Kidney epithelial cell (primary cell): ENCODE results near the gene ETV5. TPM values are rescaled to one million over a fixed set of nuclear protein-coding genes. Genes with fewer than 3 reads are reported as not detected.
"Not testable (repeated sequence)": the region's sequence is repeated elsewhere in the genome, so short reads cannot be mapped to it uniquely, and the experiment has no call there.

Source experiments
- DNase-seq: peaks from one replicate; pipeline ENCODE4 v3.0.0-alpha.2; 2010; ENCODE audit warnings: low read depth
- H3K27me3 ChIP-seq: 2 replicates; pipeline ENCODE4 v1.6.0; 2011; ENCODE audit warnings: low read length; ENCODE audit not compliant: control insufficient read depth, insufficient read depth
- H3K36me3 ChIP-seq: 2 replicates; pipeline ENCODE4 v1.5.1; 2011; ENCODE audit warnings: low read length; ENCODE audit not compliant: control insufficient read depth, insufficient read depth
- H3K4me3 ChIP-seq: 2 replicates; pipeline ENCODE4 v1.5.1; 2011; ENCODE audit warnings: low read depth, mild to moderate bottlenecking, control low read depth, low read length
- total RNA-seq: library from RNA; depleted of rRNA; stranded (reverse); fragments of >200 nt; gene quantifications from 2 replicates; pipeline ENCODE4 v1.2.3, GENCODE V29; 2015
- TF ChIP-seq, protein P1 (sequence below): IDR thresholded peaks from 2 replicates; pipeline ENCODE4 v1.5.1; 2011; ENCODE audit warnings: mild to moderate bottlenecking, moderate library complexity, low read length, control low read depth, inconsistent platforms; ENCODE audit not compliant: insufficient read depth, poor library complexity, severe bottlenecking

ETV5 gene
- total RNA-seq, 1 donor from 2014 or later = 33.1 TPM

DNA sequence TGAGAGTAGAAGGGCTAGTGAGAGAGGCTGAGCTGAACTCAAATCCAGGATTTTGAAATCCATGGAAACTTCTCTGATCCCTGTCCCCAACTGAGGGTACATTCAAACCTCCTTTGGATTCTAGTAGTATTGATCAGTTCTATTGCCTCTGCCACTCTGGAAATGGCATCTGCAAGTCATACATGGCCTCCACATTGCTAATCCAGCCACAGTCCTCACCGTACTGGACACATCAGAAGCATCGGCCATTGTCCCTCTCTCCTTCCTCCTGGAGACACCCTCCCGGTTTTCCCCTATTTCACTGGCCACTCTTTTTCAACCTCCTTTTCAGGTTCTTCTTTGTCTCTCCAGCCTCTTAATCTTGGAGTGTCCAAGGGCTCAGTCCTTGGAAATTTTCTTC is 66.9 kb downstream of the ETV5 start:
- TF ChIP-seq, protein P1, sequence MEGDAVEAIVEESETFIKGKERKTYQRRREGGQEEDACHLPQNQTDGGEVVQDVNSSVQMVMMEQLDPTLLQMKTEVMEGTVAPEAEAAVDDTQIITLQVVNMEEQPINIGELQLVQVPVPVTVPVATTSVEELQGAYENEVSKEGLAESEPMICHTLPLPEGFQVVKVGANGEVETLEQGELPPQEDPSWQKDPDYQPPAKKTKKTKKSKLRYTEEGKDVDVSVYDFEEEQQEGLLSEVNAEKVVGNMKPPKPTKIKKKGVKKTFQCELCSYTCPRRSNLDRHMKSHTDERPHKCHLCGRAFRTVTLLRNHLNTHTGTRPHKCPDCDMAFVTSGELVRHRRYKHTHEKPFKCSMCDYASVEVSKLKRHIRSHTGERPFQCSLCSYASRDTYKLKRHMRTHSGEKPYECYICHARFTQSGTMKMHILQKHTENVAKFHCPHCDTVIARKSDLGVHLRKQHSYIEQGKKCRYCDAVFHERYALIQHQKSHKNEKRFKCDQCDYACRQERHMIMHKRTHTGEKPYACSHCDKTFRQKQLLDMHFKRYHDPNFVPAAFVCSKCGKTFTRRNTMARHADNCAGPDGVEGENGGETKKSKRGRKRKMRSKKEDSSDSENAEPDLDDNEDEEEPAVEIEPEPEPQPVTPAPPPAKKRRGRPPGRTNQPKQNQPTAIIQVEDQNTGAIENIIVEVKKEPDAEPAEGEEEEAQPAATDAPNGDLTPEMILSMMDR = no peak
- H3K4me3 ChIP-seq = no peak overlapping the region
- H3K27me3 ChIP-seq = no peaks in the 10 kb centered on the region
- no peak for DNase-seq
- no peaks in the 10 kb centered on the region for H3K36me3 ChIP-seq

DNA sequence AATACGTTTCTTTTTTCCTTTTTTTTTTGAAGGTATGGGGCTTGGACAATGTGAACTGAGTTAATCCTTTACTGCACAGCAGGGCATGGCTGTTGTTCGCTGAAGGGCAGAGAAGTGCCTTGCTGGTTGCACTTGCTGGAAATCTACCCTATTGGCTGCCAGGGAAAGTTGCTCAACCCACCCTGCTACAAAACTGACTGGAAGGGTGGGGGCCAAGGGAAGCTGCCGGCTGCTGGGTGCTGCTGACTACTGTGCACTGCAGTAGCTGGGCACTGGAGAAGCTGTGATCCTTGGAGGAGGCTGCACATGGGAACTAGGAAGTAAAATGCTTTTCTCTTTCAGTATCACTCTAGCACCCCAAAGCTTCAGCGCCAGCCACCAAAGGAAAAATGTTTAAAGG is 70.5 kb downstream of the ETV5 start:
- TF ChIP-seq, protein P1 = no peak
- H3K27me3 ChIP-seq = no peaks in the 10 kb centered on the region
- no peaks in the 10 kb centered on the region for H3K36me3 ChIP-seq
- H3K4me3 ChIP-seq = no peak overlapping the region
- DNase-seq = no peak

DNA sequence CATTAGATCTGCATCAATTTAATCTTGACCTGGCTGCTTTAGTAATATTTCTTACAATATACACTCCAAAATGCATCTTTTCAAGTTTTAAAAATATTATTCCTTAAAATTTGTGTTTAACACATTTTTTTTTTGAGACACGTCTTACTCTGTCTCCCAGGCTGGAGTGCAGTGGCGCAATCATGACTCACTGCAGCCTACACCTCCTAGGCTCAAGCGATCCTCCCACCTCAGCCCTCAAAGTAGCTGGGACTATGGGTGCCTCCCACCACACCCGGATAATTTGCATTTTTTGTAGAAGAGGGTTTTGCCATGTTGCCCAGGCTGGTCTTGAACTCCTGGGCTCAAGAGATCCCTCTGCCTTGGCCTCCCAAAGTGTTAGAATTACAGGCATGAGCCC is 73.6 kb downstream of the ETV5 start:
- Histone ChIP-seq H3K36me3 (no peaks in the 10 kb centered on the region), H3K4me3 (no peak overlapping the region), H3K27me3 (no peaks in the 10 kb centered on the region)
- TF ChIP-seq, protein P1 = no peak
- no peak for DNase-seq

DNA sequence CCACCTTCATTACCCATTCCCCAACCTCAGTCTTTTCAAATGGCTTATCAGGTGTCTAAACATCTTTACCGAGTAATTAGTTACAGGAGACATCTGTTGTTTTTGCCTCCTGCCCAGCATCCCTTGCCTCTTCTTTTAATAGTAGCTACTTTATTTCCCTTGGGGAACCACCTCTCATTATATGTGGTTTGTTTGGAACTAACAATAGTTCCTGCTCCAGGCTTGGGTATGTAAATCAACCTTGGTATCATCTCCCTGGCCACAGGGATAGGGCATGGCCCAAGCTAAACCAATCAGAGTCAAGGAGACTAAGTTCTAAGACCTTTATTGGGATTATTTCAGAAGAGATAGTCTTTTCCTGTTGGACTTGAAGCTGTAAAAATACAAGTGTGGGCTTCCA is 76.6 kb downstream of the ETV5 start:
- no peak overlapping the region for H3K4me3 ChIP-seq
- no peaks in the 10 kb centered on the region for H3K27me3 ChIP-seq
- TF ChIP-seq, protein P1 = no peak
- no peak for DNase-seq
- H3K36me3 ChIP-seq = no peaks in the 10 kb centered on the region

DNA sequence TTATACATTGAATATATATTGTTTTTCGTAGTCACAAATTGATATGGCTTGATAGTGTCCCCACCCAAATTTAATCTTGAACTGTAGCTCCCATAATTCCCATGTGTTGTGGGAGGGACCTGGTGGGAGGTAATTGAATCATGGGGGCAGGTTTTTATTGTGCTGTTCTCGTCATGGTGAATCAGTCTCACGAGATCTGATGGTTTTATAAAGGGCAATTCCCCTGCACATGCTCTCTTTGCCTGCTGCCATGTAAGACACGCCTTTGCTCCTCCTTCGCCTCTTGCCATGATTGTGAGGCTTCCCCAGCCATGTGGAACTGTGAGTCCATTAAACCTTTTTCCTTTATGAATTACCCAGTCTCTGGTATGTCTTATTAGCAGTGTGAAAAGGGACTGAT is 82.9 kb downstream of the ETV5 start:
- H3K27me3 ChIP-seq, H3K4me3 ChIP-seq, H3K36me3 ChIP-seq, DNase-seq: not testable (repeated sequence)

DNA sequence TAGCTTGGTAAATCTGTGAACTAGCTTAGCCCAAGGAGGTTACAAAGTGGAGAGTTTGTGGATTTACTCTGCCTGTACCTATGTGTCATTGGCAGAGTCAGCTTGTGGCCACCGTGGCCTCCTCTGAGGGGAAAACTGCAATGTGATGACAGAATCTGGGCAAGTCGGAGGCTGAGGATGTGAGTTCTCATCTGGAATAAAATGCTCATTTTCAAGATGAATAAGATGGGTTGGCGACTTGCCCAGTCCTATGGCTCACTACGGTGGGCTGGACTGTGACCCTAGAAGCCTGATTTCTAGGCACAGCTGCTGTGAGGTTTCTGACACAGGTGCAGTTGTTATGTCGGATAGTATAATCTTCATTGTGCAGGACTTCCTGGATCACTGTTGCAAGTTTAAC is 83.7 kb downstream of the ETV5 start:
- no peaks in the 10 kb centered on the region for H3K27me3 ChIP-seq
- TF ChIP-seq, protein P1 = no peak
- H3K36me3 ChIP-seq = no peaks in the 10 kb centered on the region
- no peak overlapping the region for H3K4me3 ChIP-seq
- no peak for DNase-seq
